Measurements from ENCODE around the gene MYRF. TPM values are rescaled to one million over a fixed set of nuclear protein-coding genes. Genes with fewer than 3 reads are reported as not detected.

MYRF gene
- total RNA-seq, 1 experiment from 2014 or later, result 15.3 TPM

- intact Hi-C loops (cut with micrococcal nuclease; ENCODE audit: unreplicated experiment), result loop anchor here (5.0 kb wide), 2 partner anchors 48 to 363 kb away; partner anchors contain the start of genes FEN1 and TMEM258
These were observed 7.8 kb upstream of the MYRF start for GRCh38 chr11:61744609-61745156.

GRCh38 chr11:61745781-61746441 is 6.5 kb upstream of the MYRF start:
- no peaks in the 10 kb centered on the region for H3K9me2 ChIP-seq (ENCODE audit: insufficient read depth)
- H2AFZ ChIP-seq, result no peak overlapping the region
- ChIA-PET CTCF (interaction anchor here (0.6 to 1.5 kb wide), 2 partner anchors 42 to 79 kb away, joined by 3 to 7 read pairs; no protein-coding TSS in a partner anchor), POLR2A (ENCODE audit: unreplicated experiment) (no interaction called here)
- no peak overlapping the region for H3K4me3 ChIP-seq
- peaks cover 25% of the 10 kb centered on the region for H3K4me1 ChIP-seq (replicated peaks; ENCODE audit: insufficient read depth)
- DNase-seq, result no peak
- BruUV-seq (replicated peaks), result no TSS peak
- H3K4me2 ChIP-seq, result no peak overlapping the region
- H3K79me2 ChIP-seq (ENCODE audit: low read depth), result no peaks in the 10 kb centered on the region
- H3K9me3 ChIP-seq (ENCODE audit: insufficient read depth, low read depth), result no peaks in the 10 kb centered on the region
- H3K36me3 ChIP-seq (ENCODE audit: low read depth), result no peaks in the 10 kb centered on the region
- intact Hi-C loops (cut with micrococcal nuclease; ENCODE audit: unreplicated experiment), result loop anchor here (5.0 kb wide), 2 partner anchors 46 to 361 kb away; partner anchors contain the start of genes FEN1 and TMEM258
- H3K27me3 ChIP-seq (ENCODE audit: insufficient read depth, low read depth), result no peaks in the 10 kb centered on the region
- H4K20me1 ChIP-seq (ENCODE audit: insufficient read depth), result no peaks in the 10 kb centered on the region
- H3F3A ChIP-seq (ENCODE audit: insufficient read depth, low read depth), result peaks cover 16% of the 10 kb centered on the region; the same call in 1 of the 2 replicates
- no peak overlapping the region for H3K27ac ChIP-seq
- TF ChIP-seq CTCF (conservative IDR thresholded peaks at IDR 0.05) (no peak), EZH2 (IDR thresholded peaks at IDR 0.05; ENCODE audit: low read depth) (no peak)

More at GRCh38 chr11:61744609-61745156, 7.8 kb upstream of the MYRF start:
- Histone ChIP-seq H3K4me3 (no peak overlapping the region), H3K9me2 (ENCODE audit: insufficient read depth) (no peaks in the 10 kb centered on the region), H2AFZ (no peak overlapping the region), H3K9me3 (ENCODE audit: insufficient read depth, low read depth) (no peaks in the 10 kb centered on the region), H3K4me1 (replicated peaks; ENCODE audit: insufficient read depth) (peaks cover 30% of the 10 kb centered on the region), H3K27me3 (ENCODE audit: insufficient read depth, low read depth) (no peaks in the 10 kb centered on the region), H3F3A (ENCODE audit: insufficient read depth, low read depth) (peaks cover 16% of the 10 kb centered on the region; the same call in 1 of the 2 replicates), H4K20me1 (ENCODE audit: insufficient read depth) (no peaks in the 10 kb centered on the region), H3K36me3 (ENCODE audit: low read depth) (no peaks in the 10 kb centered on the region), H3K79me2 (ENCODE audit: low read depth) (no peaks in the 10 kb centered on the region), H3K4me2 (no peak overlapping the region), H3K27ac (no peak overlapping the region)
- DNase-seq, result no peak
- TF ChIP-seq CTCF (conservative IDR thresholded peaks at IDR 0.05) (no peak), EZH2 (IDR thresholded peaks at IDR 0.05; ENCODE audit: low read depth) (no peak)
- no TSS peak for BruUV-seq (replicated peaks)
- POLR2A ChIA-PET (ENCODE audit: unreplicated experiment), result no interaction called here
- CTCF ChIA-PET, result no interaction called here

- Histone ChIP-seq H2AFZ (no peak overlapping the region), H3F3A (ENCODE audit: insufficient read depth, low read depth) (peaks cover 16% of the 10 kb centered on the region; the same call in 1 of the 2 replicates), H3K79me2 (ENCODE audit: low read depth) (no peaks in the 10 kb centered on the region), H4K20me1 (ENCODE audit: insufficient read depth) (no peaks in the 10 kb centered on the region), H3K4me1 (replicated peaks; ENCODE audit: insufficient read depth) (peaks cover 25% of the 10 kb centered on the region), H3K9me2 (ENCODE audit: insufficient read depth) (no peaks in the 10 kb centered on the region), H3K4me2 (no peak overlapping the region), H3K9me3 (ENCODE audit: insufficient read depth, low read depth) (no peaks in the 10 kb centered on the region), H3K4me3 (no peak overlapping the region), H3K36me3 (ENCODE audit: low read depth) (no peaks in the 10 kb centered on the region), H3K27ac (no peak overlapping the region), H3K27me3 (ENCODE audit: insufficient read depth, low read depth) (no peaks in the 10 kb centered on the region)
- ChIA-PET CTCF (interaction anchor here (0.7 to 1.5 kb wide), 4 partner anchors 9 to 410 kb away, joined by 3 to 16 read pairs (median 5); no protein-coding TSS in a partner anchor), POLR2A (ENCODE audit: unreplicated experiment) (no interaction called here)
- DNase-seq, result no peak
- BruUV-seq (replicated peaks), result no TSS peak
- no peak for TF ChIP-seq CTCF (conservative IDR thresholded peaks at IDR 0.05)
- TF ChIP-seq EZH2 (IDR thresholded peaks at IDR 0.05; ENCODE audit: low read depth), result no peak
- intact Hi-C loops (cut with micrococcal nuclease; ENCODE audit: unreplicated experiment), result loop anchor here (1.0 to 5.0 kb wide), 4 partner anchors 30 to 361 kb away; partner anchors contain the start of genes FEN1 and TMEM258
These were observed 5.8 kb upstream of the MYRF start for GRCh38 chr11:61746442-61747191.

Data from PC-9 (cell line).